NCI-H146 treated with DMSO at 0.1 percent for 48 hours (cell line): ENCODE measurements around the gene TNKS1BP1.

Experiments
- DNase-seq: peaks from one replicate; lab custom pipeline; 2025; ENCODE audit not compliant: unreplicated experiment; lab: John Stamatoyannopoulos, UW

The TNKS1BP1 gene

DNA sequence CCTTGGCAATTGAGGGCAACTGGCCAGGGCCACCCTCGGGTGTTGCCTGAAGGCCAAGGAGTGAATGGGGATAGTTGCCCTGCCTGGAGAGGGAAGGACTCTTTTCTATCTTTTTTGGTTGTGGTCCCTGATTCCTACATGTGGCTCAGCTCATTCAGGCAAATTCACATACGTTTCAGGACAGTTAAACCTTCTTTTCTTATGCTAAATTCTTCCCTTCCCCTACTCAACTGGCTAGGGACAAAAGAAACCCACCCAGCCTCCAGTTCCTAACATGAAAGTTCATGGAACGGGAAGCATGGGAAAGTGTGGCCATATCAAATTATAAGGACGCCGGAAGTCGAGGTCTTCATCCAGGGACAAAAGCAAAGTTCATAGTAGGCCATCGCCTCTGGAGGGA is 61.4 kb downstream of the TNKS1BP1 start:
- no peak for DNase-seq

DNA sequence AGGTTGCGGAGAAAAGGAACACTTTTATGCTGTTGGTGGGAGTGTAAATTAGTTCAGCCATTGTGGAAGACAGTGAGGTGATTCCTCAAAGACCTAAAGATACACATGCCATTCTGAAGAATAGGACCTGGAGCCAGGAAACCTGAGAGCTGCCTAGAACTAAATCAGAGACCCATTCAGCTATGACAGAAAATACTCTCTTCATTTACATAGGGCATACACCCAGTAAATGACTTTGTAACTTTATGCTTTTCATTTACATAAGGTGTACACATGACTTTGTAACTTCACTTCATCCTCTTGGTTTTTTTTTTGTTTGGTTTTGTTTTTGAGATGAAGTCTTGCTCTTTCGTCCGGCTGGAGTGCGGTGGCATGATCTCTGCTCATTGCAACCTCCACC is 62.6 kb downstream of the TNKS1BP1 start:
- DNase-seq, result no peak

DNA sequence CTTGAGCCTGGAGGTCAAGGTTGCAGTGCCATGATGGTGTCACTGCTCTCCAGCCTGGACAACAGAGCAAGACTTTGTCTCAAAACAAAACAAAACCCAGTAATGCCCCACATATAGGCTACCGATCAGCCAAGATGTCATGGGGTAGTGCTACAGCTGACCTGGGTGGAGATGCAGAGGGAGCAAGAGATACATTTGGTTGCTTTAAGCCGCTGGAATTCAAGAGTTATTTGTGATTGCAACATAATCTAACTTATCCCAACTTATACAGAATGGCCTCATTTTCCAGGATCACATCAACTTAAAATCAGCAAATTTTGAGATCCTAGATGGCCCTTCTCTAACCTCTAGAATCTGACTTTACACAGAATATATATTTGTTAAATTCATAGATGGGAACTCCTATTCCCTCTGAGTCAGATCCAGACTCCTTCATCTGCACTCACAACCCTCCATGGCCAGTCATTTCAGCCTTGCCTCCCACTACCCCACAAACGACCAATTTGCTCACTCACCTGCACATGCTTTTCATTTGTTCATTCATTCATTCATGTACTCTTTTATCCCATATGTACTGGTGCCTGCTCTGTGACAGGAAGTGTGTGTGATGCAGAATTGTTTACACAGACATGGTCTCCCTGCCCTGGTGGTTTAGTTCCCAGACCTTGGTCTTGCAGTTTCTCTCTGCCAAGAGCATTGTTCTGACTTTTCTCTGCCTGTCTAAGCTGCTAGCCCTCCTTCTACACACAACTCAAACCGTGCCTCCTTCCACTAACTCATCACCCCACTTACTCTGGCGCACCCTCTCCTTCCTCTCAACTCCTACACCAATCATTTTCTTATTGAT is 63.6 kb downstream of the TNKS1BP1 start:
- DNase-seq, result no peak

DNA sequence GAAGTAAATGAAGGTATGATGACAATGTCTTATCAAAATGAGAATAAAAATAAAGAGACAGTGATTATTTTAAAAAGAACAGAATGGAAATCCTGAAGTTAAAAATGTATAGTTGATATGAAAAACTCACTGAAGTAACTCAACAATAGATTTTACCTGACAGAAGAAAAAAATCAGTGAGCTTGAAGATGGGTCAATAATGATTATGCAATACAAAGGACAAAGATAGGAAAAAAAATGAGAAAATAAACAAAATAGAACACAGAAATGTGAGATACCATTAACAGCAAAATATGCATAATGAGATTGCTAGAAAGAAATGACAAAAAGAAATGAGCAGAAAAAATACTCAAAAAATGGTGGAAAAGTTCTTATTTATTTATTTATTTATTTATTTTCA is 68.6 kb downstream of the TNKS1BP1 start:
- no peak for DNase-seq

DNA sequence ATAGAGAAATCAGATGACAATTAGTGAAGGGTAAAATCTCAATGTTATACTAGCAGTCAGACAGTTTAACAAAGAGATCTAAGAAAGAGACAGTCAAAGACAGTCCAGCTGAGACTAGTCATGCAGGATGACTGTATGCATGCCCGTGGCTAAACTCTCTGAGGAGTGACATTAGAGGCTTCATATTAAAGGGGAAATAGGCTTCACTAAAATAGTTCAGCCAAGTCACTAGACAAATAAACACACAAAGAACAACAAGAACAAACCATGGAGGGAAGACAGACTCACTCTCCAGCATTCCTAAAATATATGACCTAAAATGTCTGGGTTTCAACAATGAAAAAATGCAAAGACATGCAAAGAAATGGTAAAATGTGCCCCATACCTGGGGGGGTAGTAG is 69.1 kb downstream of the TNKS1BP1 start:
- DNase-seq, result no peak

DNA sequence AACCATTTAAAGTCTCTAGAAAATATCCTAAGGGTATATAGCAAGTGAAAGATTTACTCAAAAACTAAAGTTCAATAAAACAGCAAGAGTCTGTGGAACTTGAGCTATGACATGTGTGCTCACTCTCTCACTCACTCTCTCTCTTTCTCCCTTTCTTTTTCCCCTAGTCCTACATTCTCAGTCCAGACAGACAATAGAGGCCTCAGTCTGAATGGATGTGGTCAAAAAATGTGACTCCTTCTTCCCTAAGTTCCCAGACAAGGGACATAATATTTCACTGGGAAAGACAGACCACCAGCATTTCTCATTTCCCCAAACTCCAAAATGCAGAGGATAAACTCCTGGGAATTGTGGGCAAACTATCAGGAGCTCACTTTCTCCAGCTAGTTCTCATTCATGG is 70.1 kb downstream of the TNKS1BP1 start:
- DNase-seq, result no peak

DNA sequence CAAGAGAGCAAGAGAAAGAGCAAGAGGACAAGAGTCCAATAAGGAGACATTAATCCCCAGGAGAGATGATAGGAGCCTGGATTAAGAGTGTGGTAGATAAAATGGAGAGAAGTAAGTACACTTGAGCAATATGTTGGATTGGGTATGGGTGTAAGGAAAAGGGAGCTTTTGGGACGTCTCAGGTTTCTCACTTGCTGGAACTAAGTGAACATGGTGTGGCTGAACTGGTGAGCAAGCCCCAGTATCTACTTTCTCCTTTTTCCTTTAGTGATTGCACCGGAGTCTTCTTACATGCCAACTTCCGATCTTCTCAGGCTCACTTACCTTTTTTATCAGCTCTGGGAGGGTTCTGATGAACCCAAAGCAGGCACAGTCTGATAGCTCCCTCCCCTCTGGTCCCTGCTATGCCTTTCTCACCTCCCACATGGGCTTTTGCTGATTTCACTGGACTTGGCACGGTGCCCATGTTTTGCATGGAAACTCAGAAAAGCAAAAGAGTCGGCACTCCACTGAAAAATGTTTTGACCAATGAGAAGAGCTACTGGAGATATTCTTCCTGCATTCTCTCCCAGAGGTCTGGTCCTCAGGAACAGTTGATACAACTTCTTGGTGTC is 73.2 kb downstream of the TNKS1BP1 start:
- no peak for DNase-seq

DNA sequence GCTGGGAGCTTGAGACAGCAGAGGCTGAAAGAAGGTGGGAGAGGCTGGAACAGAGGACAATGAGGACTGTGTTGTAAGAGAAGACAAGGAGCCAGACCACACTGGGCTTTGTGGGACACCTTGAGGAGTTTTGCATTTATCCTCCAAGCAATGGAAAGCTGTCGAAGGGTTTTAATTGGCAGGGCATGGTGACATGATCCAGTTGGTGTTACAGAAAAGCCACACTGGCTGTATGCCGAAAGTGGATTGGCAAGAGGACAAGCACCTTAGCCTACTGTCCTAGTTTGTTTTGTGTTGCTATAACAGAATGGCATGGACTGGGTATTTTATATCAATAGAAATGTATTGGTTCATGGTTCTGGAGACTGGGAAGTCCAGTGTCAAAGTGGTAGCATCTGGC is 73.7 kb downstream of the TNKS1BP1 start:
- no peak for DNase-seq
